AG04449 (cell line): ENCODE measurements around the gene CTDSPL.

Experiments used
- CTCF ChIA-PET: fragments of 350-600 bp; formaldehyde crosslinking; extraction: SDS; loops from one replicate; lab custom pipeline; 2021; ENCODE audit warnings: antibody characterized with exemption; lab: Yijun Ruan, JAX
- POLR2A ChIA-PET: fragments of 400-600, 350-600 bp; formaldehyde crosslinking; extraction: SDS; loops from one replicate; lab custom pipeline; 2020; ENCODE audit warnings: antibody characterized with exemption, inconsistent platforms; lab: Yijun Ruan, JAX
- DNase-seq: peaks from one replicate; pipeline ENCODE4 v3.0.0-alpha.2; 2010; ENCODE audit warnings: low read depth, low spot score
- H3K4me3 ChIP-seq: 2 replicates; pipeline ENCODE4 v1.5.1; 2011; ENCODE audit warnings: low read depth, mild to moderate bottlenecking, control low read depth, low read length
- TF ChIP-seq, protein P1 (sequence below): IDR thresholded peaks from one replicate; pipeline ENCODE4 v1.5.1; 2011; ENCODE audit warnings: mild to moderate bottlenecking, moderate library complexity, low read length, control low read depth, inconsistent platforms; ENCODE audit not compliant: insufficient read depth; ENCODE audit errors: missing control alignments

The CTDSPL gene

DNA sequence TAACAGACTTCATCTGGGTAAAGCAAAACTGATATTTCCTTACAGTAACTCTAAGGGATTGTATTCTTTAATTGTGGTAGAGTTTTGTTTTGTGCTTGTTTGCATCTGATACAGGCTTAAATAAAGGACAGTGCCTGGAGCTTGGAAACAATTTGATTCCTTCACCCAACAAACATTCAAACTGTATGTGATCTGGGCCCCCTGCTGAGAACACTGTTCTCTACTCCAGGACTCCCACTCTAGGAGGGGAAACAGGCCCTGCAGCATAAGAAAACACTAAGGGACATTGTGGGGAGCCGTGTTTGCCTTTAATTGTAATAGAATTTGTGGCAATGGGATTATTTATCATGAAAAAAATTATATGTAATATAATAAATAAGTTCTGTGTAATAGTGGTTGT, 56.9 kb downstream of the CTDSPL start:
- TF ChIP-seq, protein P1, sequence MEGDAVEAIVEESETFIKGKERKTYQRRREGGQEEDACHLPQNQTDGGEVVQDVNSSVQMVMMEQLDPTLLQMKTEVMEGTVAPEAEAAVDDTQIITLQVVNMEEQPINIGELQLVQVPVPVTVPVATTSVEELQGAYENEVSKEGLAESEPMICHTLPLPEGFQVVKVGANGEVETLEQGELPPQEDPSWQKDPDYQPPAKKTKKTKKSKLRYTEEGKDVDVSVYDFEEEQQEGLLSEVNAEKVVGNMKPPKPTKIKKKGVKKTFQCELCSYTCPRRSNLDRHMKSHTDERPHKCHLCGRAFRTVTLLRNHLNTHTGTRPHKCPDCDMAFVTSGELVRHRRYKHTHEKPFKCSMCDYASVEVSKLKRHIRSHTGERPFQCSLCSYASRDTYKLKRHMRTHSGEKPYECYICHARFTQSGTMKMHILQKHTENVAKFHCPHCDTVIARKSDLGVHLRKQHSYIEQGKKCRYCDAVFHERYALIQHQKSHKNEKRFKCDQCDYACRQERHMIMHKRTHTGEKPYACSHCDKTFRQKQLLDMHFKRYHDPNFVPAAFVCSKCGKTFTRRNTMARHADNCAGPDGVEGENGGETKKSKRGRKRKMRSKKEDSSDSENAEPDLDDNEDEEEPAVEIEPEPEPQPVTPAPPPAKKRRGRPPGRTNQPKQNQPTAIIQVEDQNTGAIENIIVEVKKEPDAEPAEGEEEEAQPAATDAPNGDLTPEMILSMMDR = no peak
- ChIA-PET CTCF (interaction anchor here (0.5 to 1.3 kb wide), 2 partner anchors 12 to 55 kb away, joined by 3 read pairs; no protein-coding TSS in a partner anchor), POLR2A (no interaction called here)
- H3K4me3 ChIP-seq = no peak overlapping the region
- no peak for DNase-seq

DNA sequence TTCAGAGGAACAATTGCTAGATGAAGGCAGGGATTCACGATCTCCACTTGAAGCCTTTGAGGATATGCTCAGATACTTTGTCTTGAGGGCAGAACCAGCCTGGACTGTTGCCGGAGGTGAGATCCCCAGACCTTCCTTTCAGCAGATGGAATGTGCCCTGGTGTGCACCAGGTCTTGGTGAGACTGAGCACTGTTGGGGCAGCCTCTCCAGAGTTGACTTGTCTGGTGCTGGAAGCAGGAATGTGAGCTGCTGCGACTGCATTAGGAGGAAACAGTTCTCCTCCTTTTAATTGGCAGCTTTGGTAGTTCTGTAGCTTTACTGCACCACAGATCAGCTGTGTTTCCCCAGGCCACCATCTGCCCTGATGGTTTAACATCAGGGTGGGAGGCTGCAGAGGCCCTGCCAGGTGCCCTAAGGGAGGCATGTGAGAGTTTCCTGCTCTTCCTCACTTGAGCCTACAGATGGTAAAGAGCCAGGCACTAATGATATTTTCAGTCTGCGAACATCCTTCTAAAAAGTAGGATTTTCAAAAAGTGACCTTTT, 58.5 kb downstream of the CTDSPL start:
- no peak for DNase-seq
- CTCF ChIA-PET = no interaction called here
- TF ChIP-seq, protein P1 = no peak
- no peak overlapping the region for H3K4me3 ChIP-seq
- POLR2A ChIA-PET = no interaction called here

DNA sequence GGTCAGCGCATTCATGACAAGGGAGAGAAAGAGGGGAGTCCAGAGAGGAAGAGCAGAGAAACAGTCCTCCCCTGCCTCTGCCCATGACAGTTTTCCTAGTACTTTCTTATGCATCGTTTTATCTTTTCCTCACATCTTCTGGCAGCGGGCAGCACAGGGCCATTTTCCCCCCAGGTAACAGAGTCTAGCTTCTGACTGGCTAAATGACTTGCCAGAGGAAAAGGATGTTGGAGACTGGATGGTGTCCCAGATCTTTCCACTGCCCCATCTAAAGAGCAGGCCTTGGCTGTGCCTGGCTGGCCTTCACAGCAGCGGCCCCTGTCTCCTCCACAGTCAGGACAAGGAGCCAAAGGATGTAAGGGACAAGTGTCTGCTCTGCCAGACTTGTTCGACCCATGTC, 59.3 kb downstream of the CTDSPL start:
- ChIA-PET POLR2A (no interaction called here), CTCF (no interaction called here)
- TF ChIP-seq, protein P1 = no peak
- DNase-seq = no peak
- no peak overlapping the region for H3K4me3 ChIP-seq

DNA sequence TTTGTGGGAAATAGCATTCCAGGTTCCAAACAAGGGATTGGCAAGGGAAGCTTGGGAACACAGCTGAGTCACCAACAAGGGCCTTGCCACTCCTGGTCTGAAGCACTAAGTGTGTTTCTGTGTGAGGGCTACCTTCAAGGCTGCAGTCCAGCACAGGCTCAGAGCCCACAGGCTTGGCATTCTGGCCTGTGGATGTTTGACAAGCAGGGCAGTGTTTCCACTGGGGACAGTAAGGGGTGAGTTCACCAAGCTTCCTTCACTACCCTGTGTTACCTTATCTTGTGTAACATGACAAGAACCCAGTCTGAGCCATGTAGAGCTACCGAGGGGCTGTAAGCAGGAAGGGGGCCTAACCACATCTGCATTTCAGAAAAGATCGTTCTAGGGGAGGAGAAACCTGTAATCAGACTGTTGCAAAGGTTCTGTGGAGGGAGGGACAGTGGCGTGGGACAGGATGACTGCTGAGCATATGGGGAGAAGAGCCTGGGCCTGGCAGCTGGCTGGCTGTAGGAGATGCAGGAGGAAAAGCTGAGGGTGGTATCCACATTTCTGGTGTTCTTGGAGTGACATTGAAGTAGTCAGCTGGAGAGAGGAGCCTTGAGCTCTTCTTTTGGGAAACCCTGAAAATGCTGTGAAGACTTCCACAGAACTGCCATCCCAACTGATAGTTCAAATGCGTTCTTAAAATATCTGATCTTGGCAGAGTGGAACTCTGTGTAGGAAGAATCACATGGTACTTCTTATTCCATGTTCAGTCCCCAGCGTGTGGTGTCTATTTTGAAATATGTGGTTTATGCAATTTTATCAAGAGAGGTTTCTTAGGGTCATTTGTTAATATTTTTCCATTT, 61.3 kb downstream of the CTDSPL start:
- ChIA-PET POLR2A (interaction anchor here (0.5 kb wide), 1 partner anchor 14 kb away, joined by 4 read pairs; no protein-coding TSS in a partner anchor), CTCF (interaction anchor here (1.1 to 2.5 kb wide), 5 partner anchors 11 to 74 kb away, joined by 3 to 6 read pairs (median 4); no protein-coding TSS in a partner anchor)
- no peak for DNase-seq
- TF ChIP-seq, protein P1 = no peak
- no peak overlapping the region for H3K4me3 ChIP-seq

DNA sequence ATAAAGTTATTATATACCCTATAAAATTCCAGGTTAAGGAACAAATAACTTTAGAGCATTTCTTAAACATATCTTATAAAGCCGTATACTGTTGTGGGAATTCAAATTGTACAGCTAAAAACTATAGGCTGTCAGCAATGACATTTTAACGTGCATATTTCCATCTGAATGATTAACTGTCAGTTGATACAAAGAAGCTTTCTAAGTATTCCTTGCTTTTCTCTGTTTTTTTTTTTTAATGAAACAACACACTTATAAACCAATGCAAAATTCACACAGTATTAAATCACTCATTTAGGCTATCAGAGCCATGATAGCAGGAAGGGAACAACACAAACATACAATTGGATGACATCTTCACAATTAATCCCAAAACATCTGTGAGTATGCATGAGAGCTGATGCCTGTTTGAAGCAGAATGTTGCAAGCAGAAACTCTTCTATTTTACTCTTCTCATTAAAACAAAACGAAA, 61.9 kb downstream of the CTDSPL start:
- H3K4me3 ChIP-seq = no peak overlapping the region
- TF ChIP-seq, protein P1 = no peak
- no peak for DNase-seq
- CTCF ChIA-PET = interaction anchor here (1.1 to 2.5 kb wide), 5 partner anchors 11 to 73 kb away, joined by 3 to 6 read pairs (median 4); no protein-coding TSS in a partner anchor
- POLR2A ChIA-PET = no interaction called here

DNA sequence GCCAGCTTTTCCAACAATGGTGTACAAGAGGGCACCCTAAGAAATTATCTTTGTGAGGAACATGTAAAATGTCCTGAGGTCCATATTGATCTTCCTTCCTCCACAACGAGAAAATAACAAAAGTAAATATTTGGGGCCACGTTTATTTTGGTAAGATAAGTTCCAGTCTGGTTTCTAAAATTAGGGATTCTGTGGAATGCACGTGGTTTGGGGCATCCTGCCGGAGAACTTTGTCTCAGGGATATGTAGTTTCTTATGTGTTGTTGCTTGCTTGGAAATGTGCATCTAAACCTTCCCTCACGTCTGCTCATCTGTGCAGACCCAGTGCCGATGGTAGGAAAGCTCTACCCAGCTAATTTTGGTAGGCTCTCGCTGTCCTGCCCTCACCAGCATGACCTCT, 62.8 kb downstream of the CTDSPL start:
- CTCF ChIA-PET = interaction anchor here (1.4 to 2.5 kb wide), 3 partner anchors 10 to 70 kb away, joined by 3 to 6 read pairs (median 4); no protein-coding TSS in a partner anchor
- TF ChIP-seq, protein P1 = no peak
- POLR2A ChIA-PET = no interaction called here
- no peak for DNase-seq
- no peak overlapping the region for H3K4me3 ChIP-seq
